GM19025 (cell line): ENCODE results near the gene ZNF394.

Experiments used
- ATAC-seq: cut with Tn5 transposase; IDR thresholded peaks from one replicate; pipeline ENCODE4 v1.9.1; 2021; ENCODE audit warnings: mild to moderate bottlenecking, low read depth, moderate library complexity; ENCODE audit not compliant: unreplicated experiment

ZNF394 gene

GRCh38 chr7:99453105-99453504, 47.0 kb downstream of the ZNF394 start:
- ATAC-seq, result no peak

GRCh38 chr7:99452541-99452940, 47.5 kb downstream of the ZNF394 start:
- no peak for ATAC-seq

GRCh38 chr7:99451936-99452335, 48.1 kb downstream of the ZNF394 start:
- no peak for ATAC-seq

DNA sequence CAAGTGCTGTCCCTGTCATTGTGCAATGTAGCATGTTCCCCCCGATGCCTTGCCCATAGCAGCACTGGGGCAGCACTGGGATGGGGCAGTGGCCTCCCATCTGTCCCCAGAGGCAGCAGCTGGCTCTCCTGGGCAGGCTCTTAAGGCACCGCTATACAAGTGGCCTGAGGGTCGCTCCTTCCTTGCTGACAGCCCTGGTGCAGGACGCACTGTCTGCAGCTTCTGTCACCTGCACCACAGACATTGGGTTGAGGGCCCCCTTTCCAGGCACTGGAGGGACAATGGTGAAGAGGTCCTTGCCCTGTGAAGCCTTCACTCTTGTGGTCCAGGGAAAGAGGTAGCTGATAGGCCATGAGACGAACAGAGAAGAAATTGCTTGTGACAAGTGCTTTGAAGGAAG, 50.8 kb downstream of the ZNF394 start:
- ATAC-seq, result no peak

GRCh38 chr7:99448855-99449254, 51.2 kb downstream of the ZNF394 start:
- no peak for ATAC-seq

DNA sequence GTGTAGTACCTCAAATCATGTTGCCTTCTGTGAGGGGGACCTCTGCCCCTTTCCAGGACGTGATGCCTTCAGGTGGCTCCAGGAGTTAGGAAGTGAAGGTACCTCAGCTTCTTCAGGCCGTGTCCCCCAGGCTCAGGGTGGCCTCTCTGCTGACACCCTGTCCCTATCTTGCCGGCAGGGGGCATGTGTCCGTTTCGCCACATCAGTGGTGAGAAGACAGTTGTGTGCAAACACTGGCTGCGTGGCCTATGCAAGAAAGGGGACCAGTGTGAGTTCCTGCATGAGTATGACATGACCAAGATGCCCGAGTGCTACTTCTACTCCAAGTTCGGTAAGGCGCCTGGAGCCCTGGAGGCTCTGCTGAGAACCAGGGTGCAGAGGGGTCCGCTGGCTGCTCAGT, 52.1 kb downstream of the ZNF394 start:
- ATAC-seq, result no peak

- no peak for ATAC-seq
These were observed 54.0 kb downstream of the ZNF394 start for GRCh38 chr7:99446096-99446495.
